ENCODE results near the gene AFAP1.

GRCh38 chr4:7758476-7758875 is 181.2 kb downstream of the AFAP1 start:
- TF ChIP-seq ZNF274 (IDR thresholded peaks at IDR 0.05; ENCODE audit: low read depth, low read length), result no peak
- TF ChIP-seq SUZ12 (IDR thresholded peaks at IDR 0.05; ENCODE audit: extremely low read depth, insufficient read depth, insufficient read length), result no peak
- TF ChIP-seq YY1 (IDR thresholded peaks at IDR 0.05; ENCODE audit: insufficient read depth, insufficient read length), result no peak
